GM18519 (cell line): Measurements from ENCODE around the gene CHURC1.

ENCODE experiments used
- ATAC-seq: cut with Tn5 transposase; IDR thresholded peaks from one replicate; pipeline ENCODE4 v1.9.1; 2021; ENCODE audit warnings: mild to moderate bottlenecking, moderate library complexity; ENCODE audit not compliant: unreplicated experiment, low FRiP score

CHURC1 gene

GRCh38 chr14:64914237-64915028, at the start of gene CHURC1:
TSS of gene CHURC1 (plus strand) at chr14:64914455. CDS start at chr14:64914496, 41 bp downstream.
- ATAC-seq = peak; percentile 91

GRCh38 chr14:64865109-64865508, 49.1 kb upstream of the CHURC1 start:
- no peak for ATAC-seq

- no peak for ATAC-seq
Measured at GRCh38 chr14:64865992-64866391, 48.3 kb upstream of the CHURC1 start.

GRCh38 chr14:64867182-64867581, 47.1 kb upstream of the CHURC1 start:
- ATAC-seq = no peak

- ATAC-seq = no peak
Measured at GRCh38 chr14:64868379-64868778, 45.9 kb upstream of the CHURC1 start.

- no peak for ATAC-seq
Measured at GRCh38 chr14:64868841-64869240, 45.4 kb upstream of the CHURC1 start.

- no peak for ATAC-seq
Measured at GRCh38 chr14:64870160-64870559, 44.1 kb upstream of the CHURC1 start.

GRCh38 chr14:64871344-64871743, 42.9 kb upstream of the CHURC1 start:
- no peak for ATAC-seq

- ATAC-seq = no peak
Measured at GRCh38 chr14:64873506-64874219, 40.6 kb upstream of the CHURC1 start.

- ATAC-seq = no peak
Measured at GRCh38 chr14:64875350-64875749, 38.9 kb upstream of the CHURC1 start.

- no peak for ATAC-seq
Measured at GRCh38 chr14:64877846-64878245, 36.4 kb upstream of the CHURC1 start.

- no peak for ATAC-seq
Measured at GRCh38 chr14:64878837-64879634, 35.2 kb upstream of the CHURC1 start.

GRCh38 chr14:64879635-64880220, 34.5 kb upstream of the CHURC1 start, which contains the start of gene SPTB:
TSS of gene SPTB (minus strand) at chr14:64879907. CDS start at chr14:64823094, 56,813 bp downstream.
- ATAC-seq = no peak

GRCh38 chr14:64880221-64881121, 33.8 kb upstream of the CHURC1 start:
- ATAC-seq = no peak

GRCh38 chr14:64885559-64885958, 28.7 kb upstream of the CHURC1 start:
- ATAC-seq = no peak

- ATAC-seq = no peak
Measured at GRCh38 chr14:64889352-64889751, 24.9 kb upstream of the CHURC1 start.

GRCh38 chr14:64891173-64891838, 22.9 kb upstream of the CHURC1 start:
- ATAC-seq = no peak

GRCh38 chr14:64891839-64892375, 22.3 kb upstream of the CHURC1 start:
- no peak for ATAC-seq

GRCh38 chr14:64899958-64900357, 14.3 kb upstream of the CHURC1 start:
- no peak for ATAC-seq
